HepG2 (cell line): ENCODE data around the gene ADGRG6. TPM values are rescaled to one million over a fixed set of nuclear protein-coding genes. Genes with fewer than 3 reads are reported as not detected.

Experiments used
- ATAC-seq: fragments of 200-7000 bp; cut with Tn5 transposase; 3 replicates; pipeline ENCODE4 v1.9.1; 2020; ENCODE audit warnings: mild to moderate bottlenecking, moderate library complexity
- BruUV-seq: library from RNA; stranded (reverse); fragments of 400-500 nt; replicated peaks from 2 replicates; lab custom pipeline; 2021; lab: Mats Ljungman, UMichigan
- CTCF ChIA-PET: fragments of 300-600 bp; formaldehyde crosslinking; extraction: SDS; loops from one replicate; lab custom pipeline; 2021; ENCODE audit warnings: low total read pairs, inconsistent platforms, low intra/inter-chr PET ratio; lab: Yijun Ruan, JAX
- POLR2A ChIA-PET: fragments of 350-600 bp; sonication (Branson Sonifier 250); formaldehyde crosslinking; loops from one replicate; lab custom pipeline; 2020; ENCODE audit warnings: antibody characterized with exemption, inconsistent platforms; lab: Yijun Ruan, JAX
- DNase-seq: peaks from one replicate; pipeline ENCODE4 v3.0.0-alpha.2; 2015; ENCODE audit warnings: low spot score
- FAIRE-seq: peaks from 3 replicates; lab custom pipeline; 2011; peaks lifted over from hg19 to GRCh38; lab: Jason Lieb, UNC
- H2AFZ ChIP-seq: one replicate; pipeline ENCODE4 v1.6.1; 2011; ENCODE audit warnings: low read length, inconsistent platforms
- H3K27ac ChIP-seq: fragments of 300-600 bp; 3 replicates; pipeline ENCODE4 v1.8.0; 2011; ENCODE audit warnings: mixed run types, mild to moderate bottlenecking, mixed read lengths, low read length, inconsistent platforms; ENCODE audit not compliant: insufficient read depth; ENCODE audit errors: extremely low read length
- H3K27me3 ChIP-seq, 2 experiments: fragments of 200-600 bp in 1 of 2; 2 replicates in 1 of 2; 3 replicates in 1 of 2; pipeline versions ENCODE4 v1.6.0 to v1.8.0; 2011; ENCODE audit warnings: low read length in 2 of 2, mild to moderate bottlenecking in 2 of 2, moderate library complexity in 2 of 2, inconsistent platforms in 1 of 2; ENCODE audit not compliant: insufficient read depth in 2 of 2, control insufficient read depth in 1 of 2
- H3K36me3 ChIP-seq, 2 experiments: fragments of 200-600 bp in 1 of 2; replicated peaks in 1 of 2; 2 replicates in 1 of 2; 3 replicates in 1 of 2; pipeline versions ENCODE4 v1.5.1 to v1.8.0; 2011; ENCODE audit warnings: low read length in 2 of 2, inconsistent platforms in 1 of 2; ENCODE audit not compliant: insufficient read depth in 2 of 2, control insufficient read depth in 1 of 2
- H3K4me1 ChIP-seq: 2 replicates; pipeline ENCODE4 v1.5.1; 2012; ENCODE audit warnings: low read length, inconsistent platforms; ENCODE audit not compliant: insufficient read depth
- H3K4me2 ChIP-seq: 2 replicates; pipeline ENCODE4 v1.6.0; 2011; ENCODE audit warnings: low read depth, low read length, inconsistent platforms
- H3K4me3 ChIP-seq, 3 experiments: fragments of 200-600 bp in 1 of 3; sonication (generic), shearing (Covaris generic) in 1 of 3; replicated peaks in 1 of 3; 2 replicates each; pipeline ENCODE4 v1.5.1; 2011 to 2016; ENCODE audit warnings: low read length in 3 of 3, inconsistent platforms in 2 of 3, low read depth in 2 of 3, mild to moderate bottlenecking in 2 of 3, control low read depth in 1 of 3, mixed read lengths in 1 of 3; ENCODE audit not compliant: insufficient read depth in 1 of 3
- H3K79me2 ChIP-seq: one replicate; pipeline ENCODE4 v1.6.1; 2011; ENCODE audit warnings: low read length, inconsistent platforms; ENCODE audit not compliant: insufficient read depth
- H3K9ac ChIP-seq: 2 replicates; pipeline ENCODE4 v1.6.0; 2011; ENCODE audit warnings: mild to moderate bottlenecking, low read depth, low read length, inconsistent platforms; ENCODE audit not compliant: insufficient read depth
- H3K9me3 ChIP-seq: 2 replicates; pipeline ENCODE4 v1.5.1; 2012; ENCODE audit warnings: mild to moderate bottlenecking, low read length
- H4K20me1 ChIP-seq: 2 replicates; pipeline ENCODE4 v1.6.0; 2011; ENCODE audit warnings: inconsistent platforms, mild to moderate bottlenecking, low read length, moderate library complexity; ENCODE audit not compliant: insufficient read depth
- HNF4G ChIP-seq, 2 experiments: sonication (generic) in 1 of 2; formaldehyde crosslinking in 1 of 2; IDR thresholded peaks; 2 replicates each; pipeline versions ENCODE4 v1.4.0 to v1.6.1; 2011 to 2020; ENCODE audit warnings: borderline replicate concordance in 2 of 2, low read depth in 2 of 2, mild to moderate bottlenecking in 2 of 2, low read length in 1 of 2, missing genetic modification reagents in 1 of 2, moderate library complexity in 1 of 2
- KLF6 ChIP-seq: IDR thresholded peaks from 2 replicates; pipeline ENCODE4 v1.8.0; 2016; ENCODE audit warnings: missing biosample characterization, missing genetic modification reagents
- PBX3 ChIP-seq: sonication (generic); formaldehyde crosslinking; IDR thresholded peaks from 2 replicates; pipeline ENCODE4 v1.8.1; 2023; ENCODE audit warnings: missing genetic modification reagents, inconsistent platforms, borderline replicate concordance
- SMAD1 ChIP-seq: sonication (generic); formaldehyde crosslinking; IDR thresholded peaks from 2 replicates; pipeline ENCODE4 v1.4.0; 2020; ENCODE audit warnings: missing genetic modification reagents, low read depth, mild to moderate bottlenecking, borderline replicate concordance
- TBX3 ChIP-seq: fragments of 450-650 bp; IDR thresholded peaks from 2 replicates; pipeline ENCODE4 v1.6.1; 2017; ENCODE audit warnings: antibody characterized with exemption, mild to moderate bottlenecking, inconsistent platforms, borderline replicate concordance
- ZBTB42 ChIP-seq: sonication (generic); formaldehyde crosslinking; IDR thresholded peaks from 2 replicates; pipeline ENCODE4 v1.5.0; 2020; ENCODE audit warnings: mild to moderate bottlenecking, missing genetic modification reagents
- ZBTB46 ChIP-seq: sonication (generic); formaldehyde crosslinking; IDR thresholded peaks from 2 replicates; pipeline ENCODE4 v1.4.0; 2020; ENCODE audit warnings: mild to moderate bottlenecking, missing genetic modification reagents, borderline replicate concordance
- ZGPAT ChIP-seq: IDR thresholded peaks from 2 replicates; pipeline ENCODE4 v1.6.1; 2016; ENCODE audit warnings: mild to moderate bottlenecking
- ZNF234 ChIP-seq: sonication (generic); formaldehyde crosslinking; conservative IDR thresholded peaks from 2 replicates; pipeline ENCODE4 v1.5.1; 2020; ENCODE audit warnings: mild to moderate bottlenecking, missing genetic modification reagents
- ZNF256 ChIP-seq: sonication (generic); formaldehyde crosslinking; conservative IDR thresholded peaks from 2 replicates; pipeline ENCODE4 v1.4.0; 2020; ENCODE audit warnings: missing genetic modification reagents
- ZNF30 ChIP-seq: sonication (generic); formaldehyde crosslinking; IDR thresholded peaks from 2 replicates; pipeline ENCODE4 v1.5.0; 2020; ENCODE audit warnings: mild to moderate bottlenecking, missing genetic modification reagents
- ZNF33B ChIP-seq: sonication (generic); formaldehyde crosslinking; IDR thresholded peaks from 2 replicates; pipeline ENCODE4 v1.5.1; 2020; ENCODE audit warnings: mild to moderate bottlenecking, missing genetic modification reagents
- ZNF343 ChIP-seq: sonication (generic); formaldehyde crosslinking; IDR thresholded peaks from 2 replicates; pipeline ENCODE4 v1.4.0; 2020; ENCODE audit warnings: mild to moderate bottlenecking, missing genetic modification reagents
- ZNF546 ChIP-seq: sonication (generic); formaldehyde crosslinking; conservative IDR thresholded peaks from 2 replicates; pipeline ENCODE4 v1.8.1; 2023; ENCODE audit warnings: mild to moderate bottlenecking, missing genetic modification reagents
- WGBS: methylation state at CpG from one replicate; pipeline ENCODE4 v1.1.6; 2017; ENCODE audit warnings: low lambda C conversion rate; 5-methylcytosine and 5-hydroxymethylcytosine counted together
- in situ Hi-C: cut with HindIII; loops from 2 replicates; pipeline ENCODE4 v1.10.0; 2017; ENCODE audit warnings: low pct_unique_long_range_greater_than_20kb; ENCODE audit not compliant: extremely low pct_ligation_motif_present
- intact Hi-C: fragments of 100-400 bp; cut with micrococcal nuclease; formaldehyde crosslinking; loops from one replicate; pipeline ENCODE4 v1.10.0; 2022; ENCODE audit not compliant: unreplicated experiment
- polyA plus RNA-seq, 8 experiments: library from polyadenylated mRNA; depleted of rRNA in 3 of 8; stranded (reverse) in 7 of 8; unstranded in 1 of 8; fragments of >200 nt; fragmentation: Illumina TruSeq in 4 of 8; extraction: Trizol in 4 of 8; gene quantifications; 2 replicates each; pipeline versions ENCODE4 v1.2.1 to v1.2.3, GENCODE V29; 2011 to 2016; ENCODE audit warnings: low read depth in 4 of 8, missing spikeins in 1 of 8, mixed read lengths in 1 of 8; ENCODE audit not compliant: insufficient read depth in 1 of 8
- total RNA-seq, 5 experiments: library from RNA; depleted of rRNA; stranded (reverse); fragments of >200 nt; fragmentation: Illumina TruSeq; extraction: Trizol; gene quantifications; 2 replicates each; pipeline ENCODE4 v1.2.3, GENCODE V29; 2016; ENCODE audit warnings: low read depth in 1 of 5
- TF ChIP-seq, protein P1 (sequence below): sonication (generic); formaldehyde crosslinking; IDR thresholded peaks from 2 replicates; pipeline ENCODE4 v1.5.0; 2020; ENCODE audit warnings: missing genetic modification reagents
- TF ChIP-seq, protein P2 (sequence below): sonication (generic); formaldehyde crosslinking; conservative IDR thresholded peaks from 2 replicates; pipeline ENCODE4 v1.5.0; 2020; ENCODE audit warnings: missing genetic modification reagents
- TF ChIP-seq, protein P3 (sequence below): sonication (generic); formaldehyde crosslinking; IDR thresholded peaks from 2 replicates; pipeline ENCODE4 v1.5.0; 2020; ENCODE audit warnings: missing genetic modification reagents

The ADGRG6 gene
- total and polyA plus RNA-seq, 2 of the 13 experiments (the other 11 are each of a cell fraction or from before 2014, with no cell fraction given) = 129 to 249 TPM

- Histone ChIP-seq H3K9me3 (no peaks in the 10 kb centered on the region), H3K9ac (no peak overlapping the region), H3K4me1 (peaks cover 69% of the 10 kb centered on the region), H3K27ac (no peak overlapping the region), H3K79me2 (no peaks in the 10 kb centered on the region), H4K20me1 (no peaks in the 10 kb centered on the region), H3K4me2 (no peak overlapping the region), H3K36me3 (no peaks in the 10 kb centered on the region), H2AFZ (no peak overlapping the region), H3K4me3 (no peak overlapping the region), H3K27me3 (no peaks in the 10 kb centered on the region)
- ATAC-seq = no peak
- intact Hi-C loops (loop anchor here (2.0 kb wide), 1 partner anchor 75 kb away; no protein-coding TSS in a partner anchor), in situ Hi-C loops (no loop called here)
- FAIRE-seq = no peak
- CTCF ChIA-PET = no interaction called here
- WGBS = 88% methylated on average over 2 of the region's 2 CpGs
- no peak for DNase-seq
- POLR2A ChIA-PET = interaction anchor here (1.1 to 2.0 kb wide), 5 partner anchors 23 to 122 kb away, joined by 3 to 8 read pairs (median 3); partner anchors contain the start of gene ADGRG6
- BruUV-seq = no TSS peak
- no peak for TF ChIP-seq ZNF343 (CRISPR knock-in tag)
- TF ChIP-seq SMAD1 (CRISPR knock-in tag) = no peak
- no peak for TF ChIP-seq ZBTB46 (CRISPR knock-in tag)
- TF ChIP-seq HNF4G (IDR thresholded peaks at IDR 0.05; ENCODE audit: borderline replicate concordance, low read depth, low read length) = no peak
- TF ChIP-seq HNF4G (CRISPR knock-in tag; IDR thresholded peaks at IDR 0.05; ENCODE audit: borderline replicate concordance, low read depth) = no peak
- TF ChIP-seq ZNF30 = no peak
- no peak for TF ChIP-seq ZNF234 (CRISPR knock-in tag)
- no peak for TF ChIP-seq ZNF256 (CRISPR knock-in tag)
- no peak for TF ChIP-seq TBX3
- TF ChIP-seq, protein P1, sequence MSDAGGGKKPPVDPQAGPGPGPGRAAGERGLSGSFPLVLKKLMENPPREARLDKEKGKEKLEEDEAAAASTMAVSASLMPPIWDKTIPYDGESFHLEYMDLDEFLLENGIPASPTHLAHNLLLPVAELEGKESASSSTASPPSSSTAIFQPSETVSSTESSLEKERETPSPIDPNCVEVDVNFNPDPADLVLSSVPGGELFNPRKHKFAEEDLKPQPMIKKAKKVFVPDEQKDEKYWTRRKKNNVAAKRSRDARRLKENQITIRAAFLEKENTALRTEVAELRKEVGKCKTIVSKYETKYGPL (CRISPR knock-in tag) = no peak
- TF ChIP-seq ZNF546 (CRISPR knock-in tag) = no peak
- no peak for TF ChIP-seq PBX3 (CRISPR knock-in tag)
- TF ChIP-seq KLF6 (CRISPR knock-in tag) = no peak
- TF ChIP-seq ZGPAT (CRISPR knock-in tag) = no peak
- TF ChIP-seq ZBTB42 (CRISPR knock-in tag) = no peak
- no peak for TF ChIP-seq ZNF33B
- TF ChIP-seq, protein P2, sequence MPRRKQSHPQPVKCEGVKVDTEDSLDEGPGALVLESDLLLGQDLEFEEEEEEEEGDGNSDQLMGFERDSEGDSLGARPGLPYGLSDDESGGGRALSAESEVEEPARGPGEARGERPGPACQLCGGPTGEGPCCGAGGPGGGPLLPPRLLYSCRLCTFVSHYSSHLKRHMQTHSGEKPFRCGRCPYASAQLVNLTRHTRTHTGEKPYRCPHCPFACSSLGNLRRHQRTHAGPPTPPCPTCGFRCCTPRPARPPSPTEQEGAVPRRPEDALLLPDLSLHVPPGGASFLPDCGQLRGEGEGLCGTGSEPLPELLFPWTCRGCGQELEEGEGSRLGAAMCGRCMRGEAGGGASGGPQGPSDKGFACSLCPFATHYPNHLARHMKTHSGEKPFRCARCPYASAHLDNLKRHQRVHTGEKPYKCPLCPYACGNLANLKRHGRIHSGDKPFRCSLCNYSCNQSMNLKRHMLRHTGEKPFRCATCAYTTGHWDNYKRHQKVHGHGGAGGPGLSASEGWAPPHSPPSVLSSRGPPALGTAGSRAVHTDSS (CRISPR knock-in tag) = no peak
- TF ChIP-seq, protein P3, sequence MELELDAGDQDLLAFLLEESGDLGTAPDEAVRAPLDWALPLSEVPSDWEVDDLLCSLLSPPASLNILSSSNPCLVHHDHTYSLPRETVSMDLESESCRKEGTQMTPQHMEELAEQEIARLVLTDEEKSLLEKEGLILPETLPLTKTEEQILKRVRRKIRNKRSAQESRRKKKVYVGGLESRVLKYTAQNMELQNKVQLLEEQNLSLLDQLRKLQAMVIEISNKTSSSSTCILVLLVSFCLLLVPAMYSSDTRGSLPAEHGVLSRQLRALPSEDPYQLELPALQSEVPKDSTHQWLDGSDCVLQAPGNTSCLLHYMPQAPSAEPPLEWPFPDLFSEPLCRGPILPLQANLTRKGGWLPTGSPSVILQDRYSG (CRISPR knock-in tag) = no peak
These were observed 46.0 kb upstream of the ADGRG6 start for GRCh38 chr6:142255785-142256184.
